GM11168 (cell line): ENCODE measurements around the gene CIDEA.

Experiments
- in situ Hi-C: fragments of 300-500 bp; cut with MboI; formaldehyde crosslinking; loops from one replicate; pipeline ENCODE4 v1.12.0; 2022; ENCODE audit warnings: low sequenced_read_pairs; ENCODE audit not compliant: unreplicated experiment

CIDEA gene

GRCh38 chr18:12312976-12313375, 58.8 kb downstream of the CIDEA start:
- in situ Hi-C loops, result no loop called here

DNA sequence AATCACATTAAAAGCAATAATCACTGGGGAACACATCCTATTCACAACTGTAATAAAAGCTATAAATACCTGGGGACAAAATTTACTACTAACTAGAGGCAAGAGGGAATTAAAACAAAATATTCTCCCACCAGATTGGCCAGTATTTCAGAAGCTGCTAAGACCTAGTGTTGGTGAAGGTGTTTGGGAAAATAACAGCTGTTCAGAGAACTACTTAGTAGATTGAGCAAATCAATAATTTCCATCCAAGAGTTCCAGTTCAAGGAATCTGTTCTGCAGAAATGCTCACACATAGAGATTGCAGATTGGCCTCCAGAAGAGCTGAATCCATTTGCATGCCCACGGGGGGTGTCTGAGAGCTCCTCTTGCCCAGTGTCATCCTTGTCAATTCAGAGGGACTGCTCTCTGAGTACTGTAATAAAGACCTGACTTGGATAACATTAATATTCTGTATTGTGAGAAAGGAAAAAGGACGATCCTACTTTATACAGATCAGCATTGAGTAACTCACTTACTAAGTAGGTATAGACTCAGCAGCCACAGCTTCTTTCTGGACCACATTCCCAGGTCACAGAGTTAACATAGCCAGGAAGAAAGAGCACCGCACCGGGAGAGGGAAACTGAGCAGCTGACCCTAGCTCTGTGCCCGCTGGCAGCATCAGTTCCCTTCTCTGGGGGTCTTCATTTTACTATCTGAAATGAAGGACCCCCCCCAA, 59.5 kb downstream of the CIDEA start:
- in situ Hi-C loops, result no loop called here

DNA sequence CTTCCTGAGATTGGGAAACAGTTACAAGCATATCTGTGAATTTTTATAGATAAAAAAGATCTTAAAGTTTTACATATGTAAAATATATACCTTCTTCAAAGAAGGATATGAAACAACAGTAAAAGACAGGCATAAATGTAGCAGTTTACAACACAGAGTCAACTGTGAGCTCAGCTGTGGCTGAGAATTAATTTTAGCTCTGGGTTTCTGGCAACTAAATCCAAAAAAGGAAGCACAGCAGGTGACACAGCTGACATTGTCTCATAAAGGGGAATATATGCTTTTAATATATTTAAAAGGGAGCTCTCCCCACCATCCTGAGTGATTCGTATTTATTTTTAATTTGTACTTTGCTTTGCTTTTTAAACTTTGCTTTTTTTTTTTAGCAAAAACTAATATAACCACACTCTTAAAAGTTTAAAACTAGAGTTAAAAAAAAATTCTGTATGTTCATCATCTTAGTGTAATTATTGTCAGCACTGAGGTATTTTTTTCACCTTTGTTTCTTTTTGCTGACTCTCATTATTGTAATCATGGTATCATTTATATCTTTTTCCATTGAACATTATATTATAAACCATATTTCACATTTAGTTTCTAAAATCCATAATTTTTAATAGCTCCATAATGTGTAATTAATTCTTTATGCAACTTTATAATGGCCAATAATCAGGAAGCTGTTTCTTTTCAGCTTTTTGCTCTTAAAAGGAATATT, 60.6 kb downstream of the CIDEA start:
- in situ Hi-C loops, result no loop called here

DNA sequence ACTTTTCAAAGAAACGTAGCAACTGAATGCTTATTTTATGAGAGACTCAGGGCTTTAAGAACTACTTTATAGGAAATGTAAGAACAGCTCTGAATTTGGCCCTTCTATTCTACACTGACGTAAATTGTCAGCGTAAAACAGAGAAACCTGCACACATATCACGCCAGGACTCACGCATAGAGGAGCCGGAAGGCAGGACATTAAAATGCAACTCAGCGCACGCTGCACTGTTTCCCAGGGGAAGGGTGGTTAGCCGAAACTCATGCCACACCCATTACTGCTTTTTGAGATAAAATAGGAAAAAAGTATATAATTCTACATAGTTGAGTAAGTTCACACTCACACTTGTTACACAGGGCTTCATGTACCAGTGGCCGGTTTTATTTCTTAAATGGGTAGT, 61.3 kb downstream of the CIDEA start:
- in situ Hi-C loops, result no loop called here

DNA sequence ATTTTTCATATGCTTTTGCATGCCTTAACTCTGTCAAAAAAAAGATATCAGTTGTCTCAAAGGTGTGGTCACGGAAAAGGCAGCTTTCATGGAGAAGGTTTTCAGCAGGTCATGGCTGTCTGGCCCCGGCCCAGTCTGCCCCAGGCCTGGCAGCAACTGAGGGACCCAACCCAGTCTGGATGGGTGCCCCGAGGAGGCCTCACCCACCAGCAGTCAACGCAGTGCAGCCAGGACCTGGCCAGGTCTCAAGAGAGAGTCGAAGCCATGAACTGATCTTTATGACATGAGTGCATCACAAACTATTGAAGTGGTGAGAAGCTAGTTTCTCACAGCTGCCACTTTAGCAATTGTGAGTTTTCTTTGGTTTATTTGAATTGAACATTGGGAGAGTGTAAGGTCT, 61.8 kb downstream of the CIDEA start:
- in situ Hi-C loops, result no loop called here

- in situ Hi-C loops, result no loop called here
Observed at GRCh38 chr18:12317664-12318333, 63.6 kb downstream of the CIDEA start.

DNA sequence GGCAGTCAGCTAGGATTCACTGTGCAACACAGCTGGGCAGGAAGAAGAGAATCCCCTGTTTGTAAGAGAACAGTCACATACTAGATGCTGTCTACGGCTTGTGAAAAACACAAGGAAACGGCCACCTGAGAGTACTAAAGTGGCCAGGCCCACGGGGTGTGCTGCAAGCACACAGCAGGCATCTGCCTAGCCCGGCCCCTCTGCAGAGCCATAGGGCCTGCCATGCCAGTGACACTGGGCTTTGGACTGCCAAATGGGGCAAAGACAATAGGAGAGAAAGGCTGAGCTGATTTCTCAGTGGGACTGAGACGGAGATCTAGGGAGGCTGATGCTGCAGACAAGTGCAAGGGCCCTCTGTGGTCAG, 64.2 kb downstream of the CIDEA start:
- in situ Hi-C loops, result no loop called here

- in situ Hi-C loops, result no loop called here
Observed at GRCh38 chr18:12318857-12319256, 64.7 kb downstream of the CIDEA start.

DNA sequence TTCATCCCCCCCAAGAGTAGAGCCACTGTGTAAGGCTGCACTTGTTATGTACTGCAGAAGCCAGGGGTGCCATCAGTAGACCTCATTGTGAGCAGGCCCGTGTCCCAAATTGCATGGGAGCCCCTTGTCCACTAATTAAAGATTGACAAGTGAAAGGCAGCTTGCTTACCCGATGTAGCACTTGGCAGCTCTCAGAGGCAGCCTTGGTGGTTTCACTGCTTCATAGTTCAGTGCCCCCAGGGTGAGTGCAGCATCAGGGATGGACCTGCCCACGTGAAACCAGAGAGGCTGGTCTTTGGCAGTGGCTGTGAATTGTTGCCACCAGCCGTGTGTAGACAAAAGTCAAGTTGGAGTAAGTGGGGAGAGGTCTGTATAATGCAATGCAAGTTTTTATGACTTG, 67.2 kb downstream of the CIDEA start:
- in situ Hi-C loops, result no loop called here

DNA sequence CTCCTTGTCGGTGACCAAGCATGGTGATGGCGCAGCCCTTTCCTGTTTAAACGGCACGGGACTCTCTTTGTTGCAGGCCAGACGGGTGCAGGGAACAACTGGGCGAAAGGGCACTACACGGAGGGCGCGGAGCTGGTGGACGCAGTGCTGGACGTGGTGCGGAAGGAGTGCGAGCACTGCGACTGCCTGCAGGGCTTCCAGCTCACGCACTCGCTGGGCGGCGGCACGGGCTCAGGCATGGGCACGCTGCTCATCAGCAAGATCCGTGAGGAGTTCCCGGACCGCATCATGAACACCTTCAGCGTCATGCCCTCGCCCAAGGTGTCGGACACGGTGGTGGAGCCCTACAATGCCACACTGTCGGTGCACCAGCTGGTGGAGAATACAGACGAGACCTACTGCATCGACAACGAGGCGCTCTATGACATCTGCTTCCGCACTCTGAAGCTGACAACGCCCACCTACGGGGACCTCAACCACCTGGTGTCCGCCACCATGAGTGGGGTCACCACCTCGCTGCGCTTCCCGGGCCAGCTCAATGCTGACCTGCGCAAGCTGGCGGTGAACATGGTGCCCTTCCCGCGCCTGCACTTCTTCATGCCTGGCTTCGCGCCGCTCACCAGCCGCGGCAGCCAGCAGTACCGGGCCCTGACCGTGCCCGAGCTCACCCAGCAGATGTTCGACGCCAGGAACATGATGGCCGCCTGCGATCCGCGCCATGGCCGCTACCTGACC, 71.0 kb downstream of the CIDEA start:
- in situ Hi-C loops, result no loop called here

- in situ Hi-C loops, result no loop called here
Observed at GRCh38 chr18:12325726-12326245, 71.6 kb downstream of the CIDEA start.

DNA sequence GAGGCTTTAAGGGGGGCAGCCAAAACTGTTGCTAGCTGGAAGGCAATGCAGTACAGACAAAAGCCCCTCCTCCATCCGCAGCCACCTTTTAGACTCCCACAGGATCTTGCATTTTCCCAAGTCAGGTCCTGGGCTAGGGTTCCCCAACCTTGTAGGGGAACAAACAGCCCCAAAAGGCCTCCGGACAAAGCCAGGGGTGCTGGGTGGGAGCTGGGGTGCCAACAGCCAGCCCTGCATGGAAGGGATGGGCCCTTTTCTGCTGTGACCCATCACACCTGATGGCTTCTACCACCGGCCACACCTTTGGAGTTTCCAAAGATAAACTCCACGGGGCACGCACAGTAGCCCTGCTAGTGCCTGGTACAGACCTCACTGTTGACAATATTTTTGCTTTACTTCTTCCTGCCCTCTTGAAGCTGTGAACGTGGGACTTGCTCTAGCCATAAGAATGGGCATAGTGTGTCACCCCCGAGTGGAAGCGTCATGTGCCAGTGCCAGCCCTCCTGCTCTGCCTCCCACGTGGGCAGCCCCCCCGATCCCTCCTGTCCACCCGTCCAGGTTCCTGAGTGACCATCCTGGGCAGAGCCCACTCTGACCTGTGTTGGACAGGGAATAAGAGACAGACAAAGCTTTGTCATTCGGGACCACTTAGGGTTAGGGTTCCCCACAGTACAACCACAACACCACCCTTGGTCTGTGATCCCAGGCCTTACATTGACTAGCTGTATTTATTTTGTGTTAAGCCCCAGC, 72.7 kb downstream of the CIDEA start:
- in situ Hi-C loops, result no loop called here
